GM23248 (cell line): ENCODE data around the gene MAMDC4. TPM values are rescaled to one million over a fixed set of nuclear protein-coding genes. Genes with fewer than 3 reads are reported as not detected.

ENCODE experiments used
- DNase-seq: peaks from one replicate; pipeline ENCODE4 v3.0.0-alpha.2; 2015
- H2AFZ ChIP-seq: fragments of 200-600 bp; sonication (generic); 2 replicates; pipeline ENCODE4 v1.6.1; 2016; ENCODE audit warnings: antibody characterized with exemption
- H3F3A ChIP-seq: fragments of 200-600 bp; sonication (generic); 2 replicates; pipeline ENCODE4 v1.6.1; 2016; ENCODE audit warnings: mild to moderate bottlenecking, antibody characterized with exemption, mixed run types; ENCODE audit not compliant: insufficient read depth
- H3K27ac ChIP-seq: fragments of 200-600 bp; sonication (generic); 2 replicates; pipeline ENCODE4 v1.5.1; 2016; ENCODE audit warnings: mild to moderate bottlenecking
- H3K27me3 ChIP-seq: fragments of 200-600 bp; sonication (generic); replicated peaks from 2 replicates; pipeline ENCODE4 v1.6.1; 2016; ENCODE audit warnings: mild to moderate bottlenecking; ENCODE audit not compliant: insufficient read depth
- H3K36me3 ChIP-seq: fragments of 200-600 bp; sonication (generic); 2 replicates; pipeline ENCODE4 v1.6.1; 2016; ENCODE audit warnings: low read depth, mild to moderate bottlenecking
- H3K4me1 ChIP-seq: fragments of 200-600 bp; sonication (generic); 2 replicates; pipeline ENCODE4 v1.6.1; 2016; ENCODE audit warnings: mild to moderate bottlenecking; ENCODE audit not compliant: insufficient read depth
- H3K4me2 ChIP-seq: fragments of 200-600 bp; sonication (generic); one replicate; pipeline ENCODE4 v1.6.1; 2016; ENCODE audit warnings: mild to moderate bottlenecking; ENCODE audit not compliant: unreplicated experiment
- H3K4me3 ChIP-seq: fragments of 200-600 bp; sonication (generic); 2 replicates; pipeline ENCODE4 v1.5.1; 2016; ENCODE audit warnings: mild to moderate bottlenecking
- H3K79me2 ChIP-seq: fragments of 200-600 bp; sonication (generic); 2 replicates; pipeline ENCODE4 v1.6.1; 2016; ENCODE audit warnings: mild to moderate bottlenecking; ENCODE audit not compliant: insufficient read depth
- H3K9ac ChIP-seq: fragments of 200-600 bp; sonication (generic); 2 replicates; pipeline ENCODE4 v1.6.1; 2016; ENCODE audit warnings: mild to moderate bottlenecking
- H3K9me2 ChIP-seq: fragments of 200-600 bp; sonication (generic); 2 replicates; pipeline ENCODE4 v1.6.1; 2016; ENCODE audit warnings: mixed run types, mild to moderate bottlenecking, moderate library complexity; ENCODE audit not compliant: insufficient read depth
- H3K9me3 ChIP-seq: fragments of 200-600 bp; sonication (generic); one replicate; pipeline ENCODE4 v1.6.1; 2017; ENCODE audit warnings: low read depth
- H4K20me1 ChIP-seq: fragments of 200-600 bp; sonication (generic); 2 replicates; pipeline ENCODE4 v1.6.0; 2016; ENCODE audit not compliant: insufficient read depth
- EZH2 ChIP-seq: fragments of 200-600 bp; sonication (generic); IDR thresholded peaks from 2 replicates; pipeline ENCODE4 v1.6.1; 2018; ENCODE audit warnings: antibody characterized with exemption, mild to moderate bottlenecking; ENCODE audit not compliant: insufficient read depth, poor library complexity, severe bottlenecking
- EZH2phosphoT487 ChIP-seq: fragments of 200-600 bp; sonication (generic); IDR thresholded peaks from 2 replicates; pipeline ENCODE4 v1.6.1; 2018; ENCODE audit warnings: antibody characterized with exemption, moderate library complexity, mild to moderate bottlenecking, low read depth; ENCODE audit not compliant: insufficient read depth
- WGBS, 2 experiments: methylation state at CpG; one replicate each; pipeline ENCODE4 v1.1.6; 2015 to 2017; ENCODE audit warnings: low lambda C conversion rate in 2 of 2, low coverage in 1 of 2; ENCODE audit errors: missing lambda C conversion rate in 2 of 2; 5-methylcytosine and 5-hydroxymethylcytosine counted together
- in situ Hi-C: fragments of 300-500 bp; cut with MboI; formaldehyde crosslinking; loops from 2 replicates; pipeline ENCODE4 v1.15.0; 2020
- polyA plus RNA-seq: library from polyadenylated mRNA; unstranded; fragments of >200 nt; fragmentation: Nextera tagmentation; extraction: Ambion mirVana; gene quantifications from 2 replicates; pipeline ENCODE4 v1.2.1, GENCODE V29; 2016
- total RNA-seq: library from RNA; depleted of rRNA; stranded (reverse); fragments of >200 nt; shearing (Covaris generic); gene quantifications from 2 replicates; pipeline ENCODE4 v1.2.3, GENCODE V29; 2014

The MAMDC4 gene
- total and polyA plus RNA-seq, 2 experiments from 2014 or later = 0.35 to 2.3 TPM

- H2AFZ ChIP-seq = peak within 1 kb of the TSS; percentile 93
- in situ Hi-C loops = no loop called here
- peaks cover 44% of the 10 kb centered on the region for H3K79me2 ChIP-seq
- H3F3A ChIP-seq = 0 out of 2 replicates have a peak, but pooled peaks cover 9% of the 10 kb centered on the region
- H4K20me1 ChIP-seq = no peaks in the 10 kb centered on the region
- peaks cover 10% of the 10 kb centered on the region for H3K4me1 ChIP-seq
- no peaks in the 10 kb centered on the region for H3K36me3 ChIP-seq
- no peaks in the 10 kb centered on the region for H3K27me3 ChIP-seq
- H3K4me2 ChIP-seq = peak within 1 kb of the TSS; percentile 94
- TF ChIP-seq EZH2phosphoT487 (no peak), EZH2 (no peak)
- peak within 1 kb of the TSS; percentile 85 for H3K9ac ChIP-seq
- no peaks in the 10 kb centered on the region for H3K9me3 ChIP-seq
- H3K27ac ChIP-seq = peak within 1 kb of the TSS; percentile 42
- peak; percentile 99 for DNase-seq
- H3K4me3 ChIP-seq = peak within 1 kb of the TSS; percentile 89
- 2% methylated on average over 54 to 62 of the region's 88 CpGs for WGBS, 2 experiments
- no peaks in the 10 kb centered on the region for H3K9me2 ChIP-seq
Observed at GRCh38 chr9:136885950-136886578, 33.9 kb downstream of the MAMDC4 start, which contains the start of gene TRAF2. TSS of gene TRAF2 (plus strand) at chr9:136886516. CDS start at chr9:136898741, 12,225 bp downstream.

GRCh38 chr9:136886610-136887597 is 34.8 kb downstream of the MAMDC4 start:
- in situ Hi-C loops = no loop called here
- Histone ChIP-seq H3K9ac (peak overlapping the region; percentile 85), H3K79me2 (peaks cover 53% of the 10 kb centered on the region), H3K27ac (peak overlapping the region; percentile 42), H3K9me2 (no peaks in the 10 kb centered on the region), H3K4me3 (peak overlapping the region; percentile 89), H2AFZ (peak overlapping the region; percentile 70), H3K36me3 (no peaks in the 10 kb centered on the region), H4K20me1 (no peaks in the 10 kb centered on the region), H3K4me1 (peaks cover 10% of the 10 kb centered on the region), H3K4me2 (peak overlapping the region; percentile 94), H3F3A (0 out of 2 replicates have a peak, but pooled peaks cover 9% of the 10 kb centered on the region), H3K9me3 (no peaks in the 10 kb centered on the region), H3K27me3 (no peaks in the 10 kb centered on the region)
- DNase-seq = peak; percentile 66
- TF ChIP-seq EZH2 (no peak), EZH2phosphoT487 (no peak)
- 2 to 3% methylated on average over 37 to 60 of the region's 76 CpGs for WGBS, 2 experiments

- H2AFZ ChIP-seq = no peak overlapping the region
- no peaks in the 10 kb centered on the region for H3K9me2 ChIP-seq
- in situ Hi-C loops = no loop called here
- no peak overlapping the region for H3K27ac ChIP-seq
- H4K20me1 ChIP-seq = no peaks in the 10 kb centered on the region
- 0 out of 2 replicates have a peak, but pooled peaks cover 2% of the 10 kb centered on the region for H3F3A ChIP-seq
- H3K4me1 ChIP-seq = no peaks in the 10 kb centered on the region
- no peak overlapping the region for H3K4me3 ChIP-seq
- DNase-seq = no peak
- no peak for TF ChIP-seq EZH2
- TF ChIP-seq EZH2phosphoT487 = no peak
- H3K9ac ChIP-seq = no peak overlapping the region
- H3K9me3 ChIP-seq = no peaks in the 10 kb centered on the region
- no peaks in the 10 kb centered on the region for H3K27me3 ChIP-seq
- no peak overlapping the region for H3K4me2 ChIP-seq
- H3K36me3 ChIP-seq = no peaks in the 10 kb centered on the region
- WGBS, 2 experiments = 92 to 94% methylated on average over 8 of the region's 8 CpGs
- peaks cover 68% of the 10 kb centered on the region for H3K79me2 ChIP-seq
Observed at GRCh38 chr9:136888454-136888853, 36.3 kb downstream of the MAMDC4 start.

- TF ChIP-seq EZH2 (no peak), EZH2phosphoT487 (no peak)
- Histone ChIP-seq H2AFZ (no peak overlapping the region), H4K20me1 (no peaks in the 10 kb centered on the region), H3K9ac (no peak overlapping the region), H3F3A (no peaks in the 10 kb centered on the region), H3K9me3 (no peaks in the 10 kb centered on the region), H3K36me3 (no peaks in the 10 kb centered on the region), H3K4me1 (no peaks in the 10 kb centered on the region), H3K9me2 (no peaks in the 10 kb centered on the region), H3K79me2 (peaks cover 82% of the 10 kb centered on the region), H3K27ac (no peak overlapping the region), H3K27me3 (no peaks in the 10 kb centered on the region), H3K4me3 (no peak overlapping the region), H3K4me2 (no peak overlapping the region)
- in situ Hi-C loops = no loop called here
- no peak for DNase-seq
- 91 to 93% methylated on average over 17 to 42 of the region's 42 CpGs for WGBS, 2 experiments
Observed at GRCh38 chr9:136889858-136890257, 37.7 kb downstream of the MAMDC4 start.
